Testis (tissue), 2 donors: Measurements from ENCODE around the gene EFHD1.
"Not testable (repeated sequence)": the region's sequence is repeated elsewhere in the genome, so short reads cannot be mapped to it uniquely, and the experiment has no call there.

Experiments
- POLR2A ChIP-seq: fragments of 450-650 bp; IDR thresholded peaks from one replicate; pipeline ENCODE4 v1.6.1; 2017; ENCODE audit warnings: antibody characterized with exemption, mild to moderate bottlenecking, moderate library complexity
- TF ChIP-seq, protein P1 (sequence below), 3 experiments: fragments of 450-650 bp in 2 of 3; fragments of 200-600 bp in 1 of 3; sonication (generic) in 1 of 3; IDR thresholded peaks; one replicate each; pipeline ENCODE4 v1.5.1; 2016 to 2019; ENCODE audit warnings: antibody characterized with exemption in 3 of 3, mild to moderate bottlenecking in 2 of 3, moderate library complexity in 1 of 3

DNA sequence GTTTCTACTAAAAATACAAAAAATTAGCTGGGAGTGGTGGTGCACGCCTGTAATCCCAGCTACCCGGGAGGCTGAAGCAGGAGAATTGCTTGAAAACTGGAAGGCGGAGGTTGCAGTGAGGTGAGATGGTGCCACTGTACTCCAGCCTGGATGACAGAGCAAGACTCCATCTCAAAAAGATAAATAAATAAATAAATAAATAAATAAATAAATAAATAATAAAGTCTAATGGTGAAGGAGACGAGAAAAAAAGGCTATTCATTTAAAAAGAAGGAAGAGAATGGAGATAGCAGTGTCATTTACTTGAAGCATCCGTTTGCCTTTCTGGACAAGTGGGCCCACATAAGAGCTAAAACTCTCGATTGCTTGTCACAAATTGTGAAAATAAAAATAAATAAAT lies 52.0 kb downstream of the EFHD1 start:
- TF ChIP-seq POLR2A: not testable (repeated sequence)
- TF ChIP-seq, protein P1, sequence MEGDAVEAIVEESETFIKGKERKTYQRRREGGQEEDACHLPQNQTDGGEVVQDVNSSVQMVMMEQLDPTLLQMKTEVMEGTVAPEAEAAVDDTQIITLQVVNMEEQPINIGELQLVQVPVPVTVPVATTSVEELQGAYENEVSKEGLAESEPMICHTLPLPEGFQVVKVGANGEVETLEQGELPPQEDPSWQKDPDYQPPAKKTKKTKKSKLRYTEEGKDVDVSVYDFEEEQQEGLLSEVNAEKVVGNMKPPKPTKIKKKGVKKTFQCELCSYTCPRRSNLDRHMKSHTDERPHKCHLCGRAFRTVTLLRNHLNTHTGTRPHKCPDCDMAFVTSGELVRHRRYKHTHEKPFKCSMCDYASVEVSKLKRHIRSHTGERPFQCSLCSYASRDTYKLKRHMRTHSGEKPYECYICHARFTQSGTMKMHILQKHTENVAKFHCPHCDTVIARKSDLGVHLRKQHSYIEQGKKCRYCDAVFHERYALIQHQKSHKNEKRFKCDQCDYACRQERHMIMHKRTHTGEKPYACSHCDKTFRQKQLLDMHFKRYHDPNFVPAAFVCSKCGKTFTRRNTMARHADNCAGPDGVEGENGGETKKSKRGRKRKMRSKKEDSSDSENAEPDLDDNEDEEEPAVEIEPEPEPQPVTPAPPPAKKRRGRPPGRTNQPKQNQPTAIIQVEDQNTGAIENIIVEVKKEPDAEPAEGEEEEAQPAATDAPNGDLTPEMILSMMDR (IDR thresholded peaks at IDR 0.05): not testable (repeated sequence)
